HUES48 (cell line): Measurements from ENCODE around the gene SCART1.

Experiments used
- H3K27ac ChIP-seq: one replicate; pipeline ENCODE4 v1.7.0; 2013; ENCODE audit warnings: low read depth, low read length, inconsistent platforms
- H3K27me3 ChIP-seq: 2 replicates; pipeline ENCODE4 v1.6.1; 2013; ENCODE audit warnings: mild to moderate bottlenecking, low read length; ENCODE audit not compliant: control insufficient read depth, insufficient read depth
- H3K36me3 ChIP-seq: 2 replicates; pipeline ENCODE4 v1.6.1; 2013; ENCODE audit warnings: low read length; ENCODE audit not compliant: control insufficient read depth, insufficient read depth
- H3K4me1 ChIP-seq: 2 replicates; pipeline ENCODE4 v1.6.1; 2013; ENCODE audit warnings: mild to moderate bottlenecking, low read length; ENCODE audit not compliant: control insufficient read depth, insufficient read depth
- H3K4me3 ChIP-seq: 2 replicates; pipeline ENCODE4 v1.5.1; 2013; ENCODE audit warnings: mild to moderate bottlenecking, low read depth, low read length
- H3K9ac ChIP-seq: 2 replicates; pipeline ENCODE4 v1.6.1; 2013; ENCODE audit warnings: mild to moderate bottlenecking, low read depth, low read length, moderate library complexity
- H3K9me3 ChIP-seq: 2 replicates; pipeline ENCODE4 v1.6.1; 2013; ENCODE audit warnings: low read length; ENCODE audit not compliant: control insufficient read depth, insufficient read depth

The SCART1 gene

DNA sequence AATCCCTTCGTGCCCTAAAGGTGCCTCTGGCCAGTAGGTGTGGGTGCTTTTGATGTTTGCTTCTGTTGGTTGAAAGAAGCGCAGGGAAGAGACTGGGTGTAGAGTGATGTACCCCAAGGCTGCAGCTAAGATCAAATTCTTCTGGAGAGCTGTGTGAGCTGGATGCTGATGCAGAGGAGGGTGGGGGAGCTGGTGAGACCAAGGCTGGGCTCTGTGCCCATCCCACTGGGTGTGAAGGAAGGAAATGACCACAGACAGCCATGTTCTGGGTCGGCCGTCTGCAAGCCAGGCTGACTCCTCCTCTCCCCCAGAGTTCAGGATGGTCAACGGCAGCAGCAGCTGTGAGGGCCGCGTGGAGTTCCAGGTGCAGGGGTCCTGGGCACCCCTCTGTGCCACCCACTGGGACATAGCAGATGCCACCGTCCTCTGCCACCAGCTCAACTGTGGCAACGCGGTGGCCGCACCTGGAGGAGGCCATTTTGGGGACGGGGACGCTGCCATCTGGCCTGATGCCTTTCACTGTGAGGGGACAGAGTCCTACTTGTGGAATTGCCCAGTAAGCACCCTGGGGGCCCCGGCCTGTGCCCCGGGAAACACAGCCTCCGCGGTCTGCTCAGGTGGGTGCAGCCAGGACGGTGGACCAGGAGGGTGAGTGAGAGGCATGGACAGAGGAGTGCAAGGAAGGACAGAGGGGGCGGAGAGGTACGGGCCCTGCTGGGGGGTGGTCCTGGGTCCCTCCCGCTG is 5.1 kb downstream of the SCART1 start:
- H3K4me3 ChIP-seq, result no peak overlapping the region
- no peak overlapping the region for H3K9ac ChIP-seq
- H3K36me3 ChIP-seq, result no peaks in the 10 kb centered on the region
- H3K9me3 ChIP-seq, result peaks cover 94% of the 10 kb centered on the region
- H3K27ac ChIP-seq, result no peak overlapping the region
- H3K27me3 ChIP-seq, result no peaks in the 10 kb centered on the region
- H3K4me1 ChIP-seq, result no peaks in the 10 kb centered on the region

DNA sequence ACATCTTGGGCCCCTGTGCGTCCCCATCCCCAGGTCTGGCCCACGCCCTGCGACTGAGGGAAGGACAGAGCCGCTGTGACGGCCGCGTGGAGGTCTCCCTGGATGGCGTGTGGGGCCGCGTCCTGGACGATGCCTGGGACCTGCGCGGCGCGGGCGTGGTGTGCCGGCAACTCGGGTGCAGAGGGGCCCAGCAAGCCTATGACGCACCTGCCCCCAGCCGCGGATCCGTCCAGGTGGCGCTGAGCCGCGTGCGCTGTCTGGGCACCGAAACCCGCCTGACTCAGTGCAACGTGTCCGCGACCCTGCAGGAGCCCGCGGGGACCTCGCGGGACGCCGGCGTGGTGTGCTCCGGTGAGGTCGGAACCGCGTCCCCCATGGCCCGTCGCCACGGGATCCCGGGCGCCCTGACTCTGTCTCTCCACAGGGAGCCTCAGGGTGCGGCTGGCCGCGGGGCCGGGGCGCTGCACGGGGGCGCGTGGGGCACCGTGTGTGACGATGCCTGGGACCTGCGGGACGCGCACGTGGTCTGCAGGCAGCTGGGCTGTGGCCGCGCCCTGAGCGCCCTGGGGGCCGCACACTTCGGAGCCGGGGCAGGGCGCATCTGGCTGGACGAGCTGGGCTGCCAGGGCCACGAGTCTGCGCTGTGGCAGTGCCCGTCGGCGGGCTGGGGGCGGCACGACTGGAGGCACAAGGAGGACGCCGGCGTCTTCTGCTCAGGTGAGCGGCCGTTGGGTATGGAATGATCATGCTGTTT is 5.9 kb downstream of the SCART1 start:
- Histone ChIP-seq H3K4me1 (no peaks in the 10 kb centered on the region), H3K9ac (no peak overlapping the region), H3K4me3 (no peak overlapping the region), H3K27ac (no peak overlapping the region), H3K9me3 (peaks cover 93% of the 10 kb centered on the region), H3K27me3 (no peaks in the 10 kb centered on the region), H3K36me3 (no peaks in the 10 kb centered on the region)

DNA sequence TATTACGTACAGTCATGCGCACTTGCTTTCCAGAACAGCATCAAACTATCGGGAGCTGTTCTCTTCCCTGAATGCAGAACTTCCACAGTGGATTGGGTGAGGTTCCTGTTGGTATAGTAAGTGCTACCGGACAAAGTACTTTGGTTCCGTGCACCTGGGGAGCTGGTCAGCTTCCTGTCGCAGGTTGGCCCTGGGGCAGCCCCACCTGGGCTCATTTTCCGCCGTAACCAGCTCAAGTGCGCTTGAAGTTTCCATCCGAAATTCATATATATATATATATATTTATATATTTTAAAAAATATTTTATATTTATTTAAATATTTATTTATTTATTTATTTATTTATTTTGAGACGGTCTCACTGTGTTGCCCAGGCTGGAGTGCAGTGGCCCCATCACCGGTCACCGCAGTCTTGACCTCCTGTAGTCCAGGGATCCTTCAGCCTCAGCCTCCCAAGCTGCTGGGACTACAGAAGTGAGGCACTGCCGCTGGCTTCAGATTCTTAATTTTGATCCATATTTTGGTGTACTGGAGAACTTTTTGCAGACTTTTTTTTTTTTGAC is 6.5 kb downstream of the SCART1 start:
- Histone ChIP-seq H3K27me3 (no peaks in the 10 kb centered on the region), H3K27ac (no peak overlapping the region), H3K4me1 (no peaks in the 10 kb centered on the region), H3K36me3 (no peaks in the 10 kb centered on the region), H3K4me3 (no peak overlapping the region), H3K9ac (no peak overlapping the region), H3K9me3 (peaks cover 92% of the 10 kb centered on the region)

DNA sequence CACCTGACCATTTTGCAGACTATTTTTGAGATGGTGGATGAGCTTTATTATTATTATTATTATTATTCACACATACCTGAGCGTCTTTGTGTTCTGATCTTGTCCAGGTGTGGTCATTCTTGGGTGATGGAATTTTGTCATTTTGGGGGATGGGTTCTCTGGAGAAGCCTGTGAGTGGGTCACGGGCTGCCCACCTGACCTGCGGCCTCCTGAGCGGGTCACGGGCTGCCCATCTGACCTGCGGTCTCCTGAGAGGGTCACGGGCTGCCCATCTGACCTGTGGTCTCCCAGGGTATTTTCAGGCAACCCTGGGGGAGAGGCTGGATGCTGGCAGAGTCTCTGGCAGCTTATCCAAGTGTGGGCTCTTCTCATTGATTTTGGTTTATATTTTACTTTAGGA is 7.3 kb downstream of the SCART1 start:
- Histone ChIP-seq H3K4me3 (no peak overlapping the region; the same call in 1 of the 2 replicates), H3K4me1 (no peaks in the 10 kb centered on the region), H3K36me3 (no peaks in the 10 kb centered on the region), H3K27me3 (no peaks in the 10 kb centered on the region), H3K27ac (no peak overlapping the region), H3K9me3 (peaks cover 90% of the 10 kb centered on the region), H3K9ac (no peak overlapping the region)

DNA sequence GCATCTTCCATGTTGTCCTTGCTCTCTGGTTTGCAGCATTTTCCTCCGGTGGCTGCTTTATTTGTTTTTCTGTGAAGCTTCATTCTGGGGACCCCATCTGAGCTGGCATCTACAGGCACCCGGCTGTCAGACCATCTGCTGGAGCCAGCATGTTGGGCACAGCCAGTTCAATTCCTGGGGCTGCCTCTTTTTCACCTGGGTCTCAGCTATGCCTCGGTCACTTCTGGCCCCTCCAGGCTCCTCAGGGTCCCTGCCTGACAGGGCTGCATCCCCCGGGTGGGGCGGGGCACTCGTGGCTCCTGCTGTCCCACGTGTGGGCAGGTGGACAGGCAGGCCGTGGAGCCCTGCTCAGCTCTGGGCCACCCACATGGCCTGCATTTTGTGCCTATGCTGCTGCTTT is 8.1 kb downstream of the SCART1 start:
- Histone ChIP-seq H3K9me3 (peaks cover 90% of the 10 kb centered on the region), H3K27me3 (no peaks in the 10 kb centered on the region), H3K9ac (no peak overlapping the region), H3K4me3 (no peak overlapping the region), H3K27ac (no peak overlapping the region), H3K4me1 (no peaks in the 10 kb centered on the region), H3K36me3 (no peaks in the 10 kb centered on the region)

DNA sequence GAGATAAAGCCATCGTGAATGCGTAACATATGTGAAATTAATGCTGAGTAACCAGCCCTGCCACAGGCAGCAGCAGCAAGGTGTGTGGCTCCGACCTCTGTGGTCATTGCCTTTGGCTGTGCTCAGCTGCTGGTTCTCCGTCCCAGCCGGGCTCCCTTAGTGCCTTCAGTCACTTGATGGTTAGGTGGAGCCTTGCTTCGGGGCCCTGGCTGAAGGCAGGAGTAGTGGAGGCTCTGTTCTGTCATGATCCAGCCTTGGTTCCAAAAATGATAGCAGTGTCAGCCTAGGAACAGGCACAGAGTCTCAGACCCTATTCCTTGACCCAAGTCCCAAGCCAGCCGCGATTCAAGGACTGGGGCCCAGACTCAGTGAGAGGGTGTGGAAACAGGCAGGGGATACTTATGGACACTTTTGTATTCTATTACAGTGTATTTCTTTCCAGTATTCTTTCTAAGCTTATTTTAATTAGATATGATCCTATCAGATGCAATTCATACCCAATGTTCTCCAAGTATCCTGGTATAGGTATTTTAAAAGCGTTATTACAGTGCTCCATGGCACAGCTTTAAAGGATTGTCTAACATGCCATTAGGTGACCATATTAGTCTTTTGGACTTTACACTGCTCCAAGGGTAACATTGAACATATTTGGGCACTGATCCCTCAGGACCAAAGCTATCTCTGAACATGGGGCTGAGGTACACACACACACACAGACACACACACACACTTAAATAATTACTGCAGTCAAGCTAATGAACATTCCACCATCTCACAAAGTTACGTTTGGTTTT is 9.0 kb downstream of the SCART1 start:
- Histone ChIP-seq H3K4me1 (no peaks in the 10 kb centered on the region), H3K9ac (no peak overlapping the region), H3K27ac (no peak overlapping the region), H3K36me3 (no peaks in the 10 kb centered on the region), H3K4me3 (no peak overlapping the region), H3K9me3 (peaks cover 90% of the 10 kb centered on the region), H3K27me3 (no peaks in the 10 kb centered on the region)

DNA sequence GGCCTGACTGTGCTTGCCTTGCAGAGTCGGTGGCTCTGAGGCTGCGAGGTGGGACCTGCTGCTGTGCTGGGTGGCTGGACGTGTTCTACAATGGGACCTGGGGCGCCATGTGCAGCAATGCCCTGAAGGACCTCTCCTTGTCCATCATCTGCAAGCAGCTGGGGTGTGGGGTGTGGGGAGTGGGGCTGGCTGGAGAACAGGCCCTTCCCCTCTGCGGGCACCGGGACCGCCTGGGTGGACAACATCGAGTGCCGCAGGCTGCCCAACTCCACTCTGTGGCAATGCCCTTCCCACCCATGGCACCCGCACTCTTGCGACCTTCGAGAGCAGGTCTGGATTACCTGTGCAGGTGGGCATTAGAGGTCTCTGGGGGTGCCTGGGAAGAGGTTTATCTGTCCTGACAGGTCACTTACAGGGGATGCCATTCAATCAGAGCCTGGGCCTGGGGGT is 10.9 kb downstream of the SCART1 start:
- H3K4me3 ChIP-seq, result no peak overlapping the region
- H3K27ac ChIP-seq, result no peak overlapping the region
- H3K36me3 ChIP-seq, result no peaks in the 10 kb centered on the region
- H3K9me3 ChIP-seq, result peaks cover 80% of the 10 kb centered on the region
- no peaks in the 10 kb centered on the region for H3K4me1 ChIP-seq
- H3K9ac ChIP-seq, result no peak overlapping the region
- H3K27me3 ChIP-seq, result no peaks in the 10 kb centered on the region

DNA sequence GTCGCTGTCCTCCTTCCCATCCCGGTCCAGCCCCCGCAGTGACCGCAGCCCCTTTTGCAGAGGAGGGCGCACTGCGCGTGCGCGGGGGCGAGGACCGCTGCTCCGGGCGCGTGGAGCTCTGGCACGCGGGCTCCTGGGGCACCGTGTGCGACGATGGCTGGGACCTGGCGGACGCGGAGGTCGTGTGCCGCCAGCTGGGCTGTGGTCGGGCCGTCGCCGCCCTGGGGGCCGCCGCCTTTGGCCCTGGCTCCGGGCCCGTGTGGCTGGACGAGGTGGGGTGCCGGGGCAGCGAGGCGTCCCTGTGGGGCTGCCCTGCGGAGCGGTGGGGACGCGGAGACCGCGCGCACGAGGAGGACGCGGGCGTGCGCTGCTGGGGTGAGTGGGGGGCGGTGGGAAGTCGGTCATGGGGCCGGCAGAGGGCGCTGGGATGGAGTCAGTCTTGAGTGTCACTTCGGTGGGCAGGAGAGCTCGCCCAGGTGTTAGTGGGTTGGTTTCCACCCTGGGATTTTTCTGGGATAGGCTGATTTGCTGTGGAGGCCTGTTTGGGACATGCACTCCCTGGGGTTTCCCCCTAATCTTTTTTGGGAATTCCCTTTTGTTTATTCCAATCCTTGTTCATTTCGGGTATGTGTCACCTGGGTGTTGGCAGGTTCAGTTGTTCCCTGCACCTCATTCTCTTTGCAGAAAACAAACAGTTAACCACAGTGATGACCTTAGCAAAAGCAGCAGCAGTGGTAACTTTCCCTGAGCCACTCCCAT is 11.6 kb downstream of the SCART1 start:
- H3K9ac ChIP-seq, result no peak overlapping the region
- peaks cover 81% of the 10 kb centered on the region for H3K9me3 ChIP-seq
- H3K27ac ChIP-seq, result no peak overlapping the region
- no peak overlapping the region for H3K4me3 ChIP-seq
- no peaks in the 10 kb centered on the region for H3K4me1 ChIP-seq
- H3K27me3 ChIP-seq, result no peaks in the 10 kb centered on the region
- H3K36me3 ChIP-seq, result no peaks in the 10 kb centered on the region

DNA sequence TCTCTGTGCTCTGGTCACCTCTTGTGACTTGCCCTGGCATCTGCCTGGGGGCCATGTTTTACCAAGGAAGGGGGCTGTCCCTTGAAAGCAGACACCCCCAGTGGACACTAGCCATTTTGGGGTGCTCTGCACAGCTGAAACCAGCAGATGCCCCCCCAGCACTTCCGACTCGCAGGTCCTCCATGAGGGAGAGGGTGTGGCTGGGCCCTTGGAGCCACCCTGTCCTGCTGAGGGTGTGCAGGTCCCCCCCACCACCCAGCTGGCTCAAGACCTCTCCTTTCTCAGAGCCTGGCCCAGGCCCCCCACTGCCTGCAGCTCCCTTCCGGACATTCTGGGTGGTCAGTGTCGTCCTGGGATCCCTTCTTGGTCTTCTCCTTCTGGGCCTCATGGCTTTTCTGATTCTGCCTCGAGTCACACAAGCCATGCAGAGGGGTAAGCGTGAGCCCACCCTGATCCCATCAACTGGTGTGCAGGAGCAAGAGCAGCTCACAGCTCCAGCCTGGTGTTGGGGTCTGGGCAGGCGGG is 12.3 kb downstream of the SCART1 start:
- Histone ChIP-seq H3K27ac (no peak overlapping the region), H3K36me3 (no peaks in the 10 kb centered on the region), H3K27me3 (no peaks in the 10 kb centered on the region), H3K4me3 (no peak overlapping the region), H3K9ac (no peak overlapping the region), H3K9me3 (peaks cover 82% of the 10 kb centered on the region), H3K4me1 (no peaks in the 10 kb centered on the region)

DNA sequence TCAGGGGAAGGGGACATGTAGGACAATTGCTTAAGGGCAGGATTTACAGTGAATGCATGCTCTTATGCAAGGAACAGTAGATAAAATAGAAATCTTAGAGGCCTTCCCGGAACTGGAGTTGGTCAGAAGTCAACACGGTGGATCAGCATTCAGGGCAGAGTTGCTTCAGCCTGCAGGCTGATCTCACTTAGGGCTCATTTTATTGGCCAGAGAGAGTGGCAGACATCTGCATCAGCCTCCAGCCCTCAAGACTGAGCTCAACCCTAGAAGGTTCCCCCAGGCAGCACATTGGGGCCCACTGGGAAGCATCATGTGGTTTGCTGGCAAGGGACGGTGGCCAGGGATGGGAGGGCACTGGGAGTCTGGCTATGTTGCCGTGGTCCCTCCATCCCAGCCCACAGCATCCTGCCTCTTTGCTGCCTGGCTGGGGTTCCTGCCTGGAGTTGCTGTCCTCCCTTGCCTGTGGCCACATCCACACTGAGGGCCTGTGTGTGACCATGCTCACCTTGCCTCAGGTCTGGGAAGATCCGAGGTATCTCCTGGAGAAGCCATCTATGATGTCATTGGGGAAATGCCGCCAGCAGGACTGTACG is 13.0 kb downstream of the SCART1 start:
- peaks cover 82% of the 10 kb centered on the region for H3K9me3 ChIP-seq
- no peak overlapping the region for H3K27ac ChIP-seq
- H3K9ac ChIP-seq, result no peak overlapping the region
- H3K36me3 ChIP-seq, result no peaks in the 10 kb centered on the region
- no peaks in the 10 kb centered on the region for H3K27me3 ChIP-seq
- no peak overlapping the region for H3K4me3 ChIP-seq
- H3K4me1 ChIP-seq, result no peaks in the 10 kb centered on the region
